Stimulated activated CD8-positive, alpha-beta memory T cell treated with anti-CD3 and anti-CD28 coated beads, Interleukin-4, amount 100 ng/mL, for 24 hours (primary cell): ENCODE results near the gene PARVA.

Experiments
- DNase-seq: peaks from one replicate; pipeline ENCODE4 v3.0.0-alpha.2; 2020; ENCODE audit warnings: low read depth

PARVA gene

GRCh38 chr11:12556788-12557384 is 179.5 kb downstream of the PARVA start:
- DNase-seq, result no peak

GRCh38 chr11:12559011-12559410 is 181.6 kb downstream of the PARVA start:
- no peak for DNase-seq

- no peak for DNase-seq
These were observed 183.0 kb downstream of the PARVA start for GRCh38 chr11:12560362-12560761.

GRCh38 chr11:12560861-12561260 is 183.5 kb downstream of the PARVA start:
- DNase-seq, result no peak

GRCh38 chr11:12564012-12564411 is 186.6 kb downstream of the PARVA start:
- no peak for DNase-seq

GRCh38 chr11:12565406-12565805 is 188.0 kb downstream of the PARVA start:
- DNase-seq, result no peak

GRCh38 chr11:12567746-12568460 is 190.5 kb downstream of the PARVA start:
- DNase-seq, result no peak

GRCh38 chr11:12569499-12570425 is 192.4 kb downstream of the PARVA start:
- no peak for DNase-seq

- DNase-seq, result no peak
These were observed 196.5 kb downstream of the PARVA start for GRCh38 chr11:12573707-12574485.

- DNase-seq, result no peak
These were observed 200.6 kb downstream of the PARVA start for GRCh38 chr11:12577725-12578644.

GRCh38 chr11:12581416-12581815 is 204.0 kb downstream of the PARVA start:
- no peak for DNase-seq

GRCh38 chr11:12581923-12582322 is 204.6 kb downstream of the PARVA start:
- no peak for DNase-seq
